HepG2 (cell line): Measurements from ENCODE around the gene COL5A2. TPM values are rescaled to one million over a fixed set of nuclear protein-coding genes. Genes with fewer than 3 reads are reported as not detected.

ENCODE experiments used
- ATAC-seq: fragments of 200-7000 bp; cut with Tn5 transposase; 3 replicates; pipeline ENCODE4 v1.9.1; 2020; ENCODE audit warnings: mild to moderate bottlenecking, moderate library complexity
- BruUV-seq: library from RNA; stranded (reverse); fragments of 400-500 nt; replicated peaks from 2 replicates; lab custom pipeline; 2021; lab: Mats Ljungman, UMichigan
- CTCF ChIA-PET: fragments of 300-600 bp; formaldehyde crosslinking; extraction: SDS; loops from one replicate; lab custom pipeline; 2021; ENCODE audit warnings: low total read pairs, inconsistent platforms, low intra/inter-chr PET ratio; lab: Yijun Ruan, JAX
- POLR2A ChIA-PET: fragments of 350-600 bp; sonication (Branson Sonifier 250); formaldehyde crosslinking; loops from one replicate; lab custom pipeline; 2020; ENCODE audit warnings: antibody characterized with exemption, inconsistent platforms; lab: Yijun Ruan, JAX
- DNase-seq: peaks from one replicate; pipeline ENCODE4 v3.0.0-alpha.2; 2015; ENCODE audit warnings: low spot score
- FAIRE-seq: peaks from 3 replicates; lab custom pipeline; 2011; peaks lifted over from hg19 to GRCh38; lab: Jason Lieb, UNC
- H2AFZ ChIP-seq: one replicate; pipeline ENCODE4 v1.6.1; 2011; ENCODE audit warnings: low read length, inconsistent platforms
- H3K27ac ChIP-seq: fragments of 300-600 bp; 3 replicates; pipeline ENCODE4 v1.8.0; 2011; ENCODE audit warnings: mixed run types, mild to moderate bottlenecking, mixed read lengths, low read length, inconsistent platforms; ENCODE audit not compliant: insufficient read depth; ENCODE audit errors: extremely low read length
- H3K27me3 ChIP-seq, 2 experiments: fragments of 200-600 bp in 1 of 2; 2 replicates in 1 of 2; 3 replicates in 1 of 2; pipeline versions ENCODE4 v1.6.0 to v1.8.0; 2011; ENCODE audit warnings: low read length in 2 of 2, mild to moderate bottlenecking in 2 of 2, moderate library complexity in 2 of 2, inconsistent platforms in 1 of 2; ENCODE audit not compliant: insufficient read depth in 2 of 2, control insufficient read depth in 1 of 2
- H3K36me3 ChIP-seq, 2 experiments: fragments of 200-600 bp in 1 of 2; replicated peaks in 1 of 2; 2 replicates in 1 of 2; 3 replicates in 1 of 2; pipeline versions ENCODE4 v1.5.1 to v1.8.0; 2011; ENCODE audit warnings: low read length in 2 of 2, inconsistent platforms in 1 of 2; ENCODE audit not compliant: insufficient read depth in 2 of 2, control insufficient read depth in 1 of 2
- H3K4me1 ChIP-seq: 2 replicates; pipeline ENCODE4 v1.5.1; 2012; ENCODE audit warnings: low read length, inconsistent platforms; ENCODE audit not compliant: insufficient read depth
- H3K4me2 ChIP-seq: 2 replicates; pipeline ENCODE4 v1.6.0; 2011; ENCODE audit warnings: low read depth, low read length, inconsistent platforms
- H3K4me3 ChIP-seq, 3 experiments: fragments of 200-600 bp in 1 of 3; sonication (generic), shearing (Covaris generic) in 1 of 3; replicated peaks in 1 of 3; 2 replicates each; pipeline ENCODE4 v1.5.1; 2011 to 2016; ENCODE audit warnings: low read length in 3 of 3, inconsistent platforms in 2 of 3, low read depth in 2 of 3, mild to moderate bottlenecking in 2 of 3, control low read depth in 1 of 3, mixed read lengths in 1 of 3; ENCODE audit not compliant: insufficient read depth in 1 of 3
- H3K79me2 ChIP-seq: one replicate; pipeline ENCODE4 v1.6.1; 2011; ENCODE audit warnings: low read length, inconsistent platforms; ENCODE audit not compliant: insufficient read depth
- H3K9ac ChIP-seq: 2 replicates; pipeline ENCODE4 v1.6.0; 2011; ENCODE audit warnings: mild to moderate bottlenecking, low read depth, low read length, inconsistent platforms; ENCODE audit not compliant: insufficient read depth
- H3K9me3 ChIP-seq: 2 replicates; pipeline ENCODE4 v1.5.1; 2012; ENCODE audit warnings: mild to moderate bottlenecking, low read length
- H4K20me1 ChIP-seq: 2 replicates; pipeline ENCODE4 v1.6.0; 2011; ENCODE audit warnings: inconsistent platforms, mild to moderate bottlenecking, low read length, moderate library complexity; ENCODE audit not compliant: insufficient read depth
- ARNTL ChIP-seq: sonication (generic); formaldehyde crosslinking; IDR thresholded peaks from 2 replicates; pipeline ENCODE4 v1.4.0; 2020; ENCODE audit warnings: mild to moderate bottlenecking, missing genetic modification reagents
- ATF1 ChIP-seq: IDR thresholded peaks from 2 replicates; pipeline ENCODE4 v1.6.1; 2016; ENCODE audit warnings: mild to moderate bottlenecking, control low read depth
- ATF7-NPFF ChIP-seq: sonication (generic); formaldehyde crosslinking; IDR thresholded peaks from 2 replicates; pipeline ENCODE4 v1.8.1; 2023; ENCODE audit warnings: mild to moderate bottlenecking, low read depth, missing genetic modification reagents, moderate library complexity
- FOXJ3 ChIP-seq: sonication (generic); formaldehyde crosslinking; IDR thresholded peaks from 2 replicates; pipeline ENCODE4 v1.4.0; 2020; ENCODE audit warnings: missing genetic modification reagents, mild to moderate bottlenecking, borderline replicate concordance
- HNF4A ChIP-seq: sonication (generic); formaldehyde crosslinking; IDR thresholded peaks from 2 replicates; pipeline ENCODE4 v1.4.0; 2020; ENCODE audit warnings: missing genetic modification reagents
- HOMEZ ChIP-seq: IDR thresholded peaks from 2 replicates; pipeline ENCODE4 v1.6.1; 2016; ENCODE audit warnings: low read depth
- KAT7 ChIP-seq: IDR thresholded peaks from 2 replicates; pipeline ENCODE4 v1.6.1; 2018; ENCODE audit warnings: borderline replicate concordance, missing compliant biosample characterization
- KDM3A ChIP-seq: IDR thresholded peaks from 2 replicates; pipeline ENCODE4 v1.6.1; 2018; ENCODE audit warnings: low read depth, missing compliant biosample characterization
- KLF11 ChIP-seq: IDR thresholded peaks from 2 replicates; pipeline ENCODE4 v1.6.1; 2016; ENCODE audit warnings: missing compliant biosample characterization
- MYC ChIP-seq: sonication (generic); formaldehyde crosslinking; IDR thresholded peaks from 2 replicates; pipeline ENCODE4 v1.9.0; 2021; ENCODE audit warnings: missing genetic modification reagents, borderline replicate concordance
- NFE2L2 ChIP-seq: fragments of 150-350 bp; IDR thresholded peaks from 2 replicates; pipeline ENCODE4 v1.6.1; 2014; ENCODE audit warnings: low read length
- PBX3 ChIP-seq: sonication (generic); formaldehyde crosslinking; IDR thresholded peaks from 2 replicates; pipeline ENCODE4 v1.8.1; 2023; ENCODE audit warnings: missing genetic modification reagents, inconsistent platforms, borderline replicate concordance
- PHF8 ChIP-seq: sonication (generic); formaldehyde crosslinking; IDR thresholded peaks from 2 replicates; pipeline ENCODE4 v1.5.0; 2020; ENCODE audit warnings: missing genetic modification reagents
- RARA ChIP-seq: IDR thresholded peaks from 2 replicates; pipeline ENCODE4 v1.6.1; 2016; ENCODE audit warnings: missing genetic modification reagents, missing compliant biosample characterization
- REXO4 ChIP-seq: sonication (generic); formaldehyde crosslinking; IDR thresholded peaks from 2 replicates; pipeline ENCODE4 v1.8.0; 2022; ENCODE audit warnings: missing genetic modification reagents, mild to moderate bottlenecking, borderline replicate concordance
- SP5 ChIP-seq: IDR thresholded peaks from 2 replicates; pipeline ENCODE4 v1.6.1; 2016; ENCODE audit warnings: low read depth, borderline replicate concordance
- TP53 ChIP-seq: sonication (generic); formaldehyde crosslinking; conservative IDR thresholded peaks from 2 replicates; pipeline ENCODE4 v1.4.0; 2020; ENCODE audit warnings: missing genetic modification reagents
- ZFP62 ChIP-seq: sonication (generic); formaldehyde crosslinking; IDR thresholded peaks from 2 replicates; pipeline ENCODE4 v1.4.0; 2020; ENCODE audit warnings: missing genetic modification reagents
- ZFX ChIP-seq: sonication (generic); formaldehyde crosslinking; IDR thresholded peaks from 2 replicates; pipeline ENCODE4 v1.4.0; 2020; ENCODE audit warnings: mild to moderate bottlenecking, low read depth, missing genetic modification reagents, moderate library complexity
- ZNF20 ChIP-seq: sonication (generic); formaldehyde crosslinking; IDR thresholded peaks from 2 replicates; pipeline ENCODE4 v1.4.0; 2020; ENCODE audit warnings: mild to moderate bottlenecking, moderate library complexity, missing genetic modification reagents
- ZNF264 ChIP-seq: sonication (generic); formaldehyde crosslinking; IDR thresholded peaks from 2 replicates; pipeline ENCODE4 v1.4.0; 2020; ENCODE audit warnings: missing genetic modification reagents
- ZNF644 ChIP-seq: IDR thresholded peaks from 2 replicates; pipeline ENCODE4 v1.6.1; 2016; ENCODE audit warnings: low read depth
- WGBS: methylation state at CpG from one replicate; pipeline ENCODE4 v1.1.6; 2017; ENCODE audit warnings: low lambda C conversion rate; 5-methylcytosine and 5-hydroxymethylcytosine counted together
- in situ Hi-C: cut with HindIII; loops from 2 replicates; pipeline ENCODE4 v1.10.0; 2017; ENCODE audit warnings: low pct_unique_long_range_greater_than_20kb; ENCODE audit not compliant: extremely low pct_ligation_motif_present
- intact Hi-C: fragments of 100-400 bp; cut with micrococcal nuclease; formaldehyde crosslinking; loops from one replicate; pipeline ENCODE4 v1.10.0; 2022; ENCODE audit not compliant: unreplicated experiment
- polyA plus RNA-seq, 8 experiments: library from polyadenylated mRNA; depleted of rRNA in 3 of 8; stranded (reverse) in 7 of 8; unstranded in 1 of 8; fragments of >200 nt; fragmentation: Illumina TruSeq in 4 of 8; extraction: Trizol in 4 of 8; gene quantifications; 2 replicates each; pipeline versions ENCODE4 v1.2.1 to v1.2.3, GENCODE V29; 2011 to 2016; ENCODE audit warnings: low read depth in 4 of 8, missing spikeins in 1 of 8, mixed read lengths in 1 of 8; ENCODE audit not compliant: insufficient read depth in 1 of 8
- total RNA-seq, 5 experiments: library from RNA; depleted of rRNA; stranded (reverse); fragments of >200 nt; fragmentation: Illumina TruSeq; extraction: Trizol; gene quantifications; 2 replicates each; pipeline ENCODE4 v1.2.3, GENCODE V29; 2016; ENCODE audit warnings: low read depth in 1 of 5

Gene COL5A2
- total and polyA plus RNA-seq, 2 of the 13 experiments (the other 11 are each of a cell fraction or from before 2014, with no cell fraction given): 0.83 to 1.5 TPM

GRCh38 chr2:189047171-189047888 lies 132.2 kb downstream of the COL5A2 start:
- FAIRE-seq (no peak), DNase-seq (peak; percentile 24), ATAC-seq (no peak)
- TF ChIP-seq ZFX (CRISPR knock-in tag) (no peak), ZNF644 (peak; percentile 41; the same call in 1 of the 2 replicates), RARA (CRISPR knock-in tag) (no peak), ATF1 (CRISPR knock-in tag) (no peak), KDM3A (no peak), KLF11 (CRISPR knock-in tag) (no peak), NFE2L2 (no peak), ZNF20 (no peak), TP53 (CRISPR knock-in tag) (no peak), ZNF264 (CRISPR knock-in tag) (no peak), HNF4A (CRISPR knock-in tag) (peak; percentile 61), REXO4 (CRISPR knock-in tag) (no peak), HOMEZ (CRISPR knock-in tag) (peak; percentile 39; the same call in 1 of the 2 replicates), PBX3 (no peak), PHF8 (CRISPR knock-in tag) (no peak), MYC (no peak), SP5 (CRISPR knock-in tag) (no peak), KAT7 (no peak), ZFP62 (CRISPR knock-in tag) (no peak), ARNTL (CRISPR knock-in tag) (no peak), ATF7-NPFF (CRISPR knock-in tag) (no peak), FOXJ3 (CRISPR knock-in tag) (peak; percentile 8; the same call in 1 of the 2 replicates)
- H3K79me2 ChIP-seq: no peaks in the 10 kb centered on the region
- no peak overlapping the region for H3K27ac ChIP-seq
- H3K36me3 ChIP-seq: no peaks in the 10 kb centered on the region
- no peaks in the 10 kb centered on the region for H4K20me1 ChIP-seq
- H3K4me1 ChIP-seq: peaks cover 38% of the 10 kb centered on the region
- no peaks in the 10 kb centered on the region for H3K27me3 ChIP-seq
- ChIA-PET CTCF (no interaction called here), POLR2A (no interaction called here)
- in situ Hi-C loops (no loop called here), intact Hi-C loops (no loop called here)
- H2AFZ ChIP-seq: no peak overlapping the region
- no peaks in the 10 kb centered on the region for H3K9me3 ChIP-seq
- H3K4me3 ChIP-seq: no peak overlapping the region
- no peak overlapping the region for H3K9ac ChIP-seq
- no TSS peak for BruUV-seq
- WGBS: 95% methylated on average over 4 of the region's 4 CpGs
- H3K4me2 ChIP-seq: no peak overlapping the region
